ENCODE measurements around the gene TBC1D21. TPM values are rescaled to one million over a fixed set of nuclear protein-coding genes. Genes with fewer than 3 reads are reported as not detected.

The TBC1D21 gene
- polyA plus RNA-seq, 1 donor (not counting 4 experiments of a cell fraction or from before 2014, with no cell fraction given): not detected

GRCh38 chr15:73870700-73871408, 2.5 kb upstream of the TBC1D21 start:
- DNase-seq (ENCODE audit: low read depth, low spot score): no peak
- H3K9ac ChIP-seq (ENCODE audit: control insufficient read depth, extremely low read depth, insufficient read depth, low read length): no peak overlapping the region
- H3K4me1 ChIP-seq (ENCODE audit: control insufficient read depth, extremely low read depth, insufficient read depth, low read length): no peaks in the 10 kb centered on the region
- no peak overlapping the region for H3K4me3 ChIP-seq (ENCODE audit: control insufficient read depth in 2 of 3, extremely low read depth in 1 of 3, insufficient read depth in 2 of 3, low read depth in 1 of 3, low read length in 3 of 3)
- FAIRE-seq: no peak
- H3K27ac ChIP-seq (ENCODE audit: control insufficient read depth, insufficient read depth, low read length): no peak overlapping the region
- no peaks in the 10 kb centered on the region for H4K20me1 ChIP-seq (ENCODE audit: control insufficient read depth, extremely low read depth, insufficient read depth, low read length)
- H3K79me2 ChIP-seq (ENCODE audit: control insufficient read depth, insufficient read depth, low read length): no peaks in the 10 kb centered on the region
- no peaks in the 10 kb centered on the region for H3K36me3 ChIP-seq (ENCODE audit: control insufficient read depth in 2 of 2, extremely low read depth in 1 of 2, insufficient read depth in 2 of 2, low read length in 2 of 2)
- H2AFZ ChIP-seq (ENCODE audit: control insufficient read depth, low read length): no peak overlapping the region
- H3K9me3 ChIP-seq (ENCODE audit: control insufficient read depth, low read depth, low read length): no peaks in the 10 kb centered on the region
- no peak overlapping the region for H3K4me2 ChIP-seq (ENCODE audit: control insufficient read depth, extremely low read depth, insufficient read depth, low read depth, low read length)
- no peaks in the 10 kb centered on the region for H3K9me1 ChIP-seq (ENCODE audit: control insufficient read depth, extremely low read depth, insufficient read depth, low read length)
- H3K27me3 ChIP-seq (ENCODE audit: control insufficient read depth, extremely low read depth, insufficient read depth, low read length): peaks cover 26% of the 10 kb centered on the region
- dilution Hi-C loops (cut with MboI; ENCODE audit: extremely low pct_ligation_motif_present, low sequenced_read_pairs): no loop called here
- TF ChIP-seq EZH2 (IDR thresholded peaks at IDR 0.05; ENCODE audit: low read length) (no peak), CTCF (optimal IDR thresholded peaks at IDR 0.05 in 1 of 3, IDR thresholded peaks at IDR 0.05 in 1 of 3, conservative IDR thresholded peaks at IDR 0.05 in 1 of 3; ENCODE audit: extremely low read depth in 1 of 3, insufficient read depth in 2 of 3, low read length in 3 of 3) (no peak)

GRCh38 chr15:73872346-73872745, 1.0 kb upstream of the TBC1D21 start:
- no peak overlapping the region for H3K4me2 ChIP-seq (ENCODE audit: control insufficient read depth, extremely low read depth, insufficient read depth, low read depth, low read length)
- no peak for DNase-seq (ENCODE audit: low read depth, low spot score)
- no peak for FAIRE-seq

More at GRCh38 chr15:73872346-73872745, 1.0 kb upstream of the TBC1D21 start:
- H3K36me3 ChIP-seq (ENCODE audit: control insufficient read depth in 2 of 2, extremely low read depth in 1 of 2, insufficient read depth in 2 of 2, low read length in 2 of 2): no peaks in the 10 kb centered on the region
- no peaks in the 10 kb centered on the region for H4K20me1 ChIP-seq (ENCODE audit: control insufficient read depth, extremely low read depth, insufficient read depth, low read length)
- TF ChIP-seq CTCF (optimal IDR thresholded peaks at IDR 0.05 in 1 of 3, IDR thresholded peaks at IDR 0.05 in 1 of 3, conservative IDR thresholded peaks at IDR 0.05 in 1 of 3; ENCODE audit: extremely low read depth in 1 of 3, insufficient read depth in 2 of 3, low read length in 3 of 3) (no peak), EZH2 (IDR thresholded peaks at IDR 0.05; ENCODE audit: low read length) (no peak)
- no peak overlapping the region for H3K4me3 ChIP-seq (ENCODE audit: control insufficient read depth in 2 of 3, extremely low read depth in 1 of 3, insufficient read depth in 2 of 3, low read depth in 1 of 3, low read length in 3 of 3)
- H3K27me3 ChIP-seq (ENCODE audit: control insufficient read depth, extremely low read depth, insufficient read depth, low read length): peaks cover 20% of the 10 kb centered on the region
- no peak overlapping the region for H3K27ac ChIP-seq (ENCODE audit: control insufficient read depth, insufficient read depth, low read length)
- no peaks in the 10 kb centered on the region for H3K79me2 ChIP-seq (ENCODE audit: control insufficient read depth, insufficient read depth, low read length)
- H3K9me1 ChIP-seq (ENCODE audit: control insufficient read depth, extremely low read depth, insufficient read depth, low read length): no peaks in the 10 kb centered on the region
- no peak overlapping the region for H3K9ac ChIP-seq (ENCODE audit: control insufficient read depth, extremely low read depth, insufficient read depth, low read length)
- H2AFZ ChIP-seq (ENCODE audit: control insufficient read depth, low read length): no peak overlapping the region
- H3K4me1 ChIP-seq (ENCODE audit: control insufficient read depth, extremely low read depth, insufficient read depth, low read length): no peaks in the 10 kb centered on the region
- dilution Hi-C loops (cut with MboI; ENCODE audit: extremely low pct_ligation_motif_present, low sequenced_read_pairs): no loop called here
- H3K9me3 ChIP-seq (ENCODE audit: control insufficient read depth, low read depth, low read length): no peaks in the 10 kb centered on the region
